Glomerular visceral epithelial cell (primary cell): ENCODE results near the gene HMSD.
"Not testable (repeated sequence)": the region's sequence is repeated elsewhere in the genome, so short reads cannot be mapped to it uniquely, and the experiment has no call there.

ENCODE experiments used
- DNase-seq: peaks from one replicate; pipeline ENCODE4 v3.0.0-alpha.2; 2016; ENCODE audit errors: extremely low spot score

HMSD gene

GRCh38 chr18:63949068-63949737 lies at the start of gene HMSD:
Gene HMSD, plus strand, starts transcription at chr18:63949301. Its CDS starts 4,155 bp downstream, at chr18:63953456.
- DNase-seq: peak; percentile 72

- no peak for DNase-seq
Observed at GRCh38 chr18:63903851-63904570, 45.1 kb upstream of the HMSD start.

- DNase-seq: no peak
Observed at GRCh38 chr18:63904694-63905093, 44.4 kb upstream of the HMSD start.

GRCh38 chr18:63905361-63905760 lies 43.7 kb upstream of the HMSD start:
- DNase-seq: peak; percentile 20

GRCh38 chr18:63906056-63906455 lies 43.0 kb upstream of the HMSD start:
- DNase-seq: no peak

- DNase-seq: no peak
Observed at GRCh38 chr18:63907664-63908063, 41.4 kb upstream of the HMSD start, which contains the start of gene SERPINB10. Gene SERPINB10, plus strand, starts transcription at chr18:63907958. Its CDS starts 7,553 bp downstream, at chr18:63915511.

GRCh38 chr18:63908858-63909257 lies 40.2 kb upstream of the HMSD start:
- no peak for DNase-seq

- no peak for DNase-seq
Observed at GRCh38 chr18:63909870-63910269, 39.2 kb upstream of the HMSD start.

GRCh38 chr18:63917817-63918216 lies 31.3 kb upstream of the HMSD start:
- no peak for DNase-seq

- DNase-seq: no peak
Observed at GRCh38 chr18:63922049-63922448, 27.1 kb upstream of the HMSD start.

GRCh38 chr18:63924551-63924950 lies 24.6 kb upstream of the HMSD start:
- no peak for DNase-seq

GRCh38 chr18:63928331-63928730 lies 20.8 kb upstream of the HMSD start:
- DNase-seq: no peak

GRCh38 chr18:63929369-63929768 lies 19.7 kb upstream of the HMSD start:
- DNase-seq: not testable (repeated sequence)

GRCh38 chr18:63930773-63931354 lies 18.2 kb upstream of the HMSD start:
- DNase-seq: no peak

GRCh38 chr18:63936156-63936931 lies 12.8 kb upstream of the HMSD start:
- DNase-seq: peak; percentile 81

- no peak for DNase-seq
Observed at GRCh38 chr18:63936932-63937393, 12.1 kb upstream of the HMSD start.

GRCh38 chr18:63940008-63940407 lies 9.1 kb upstream of the HMSD start:
- DNase-seq: no peak

- DNase-seq: not testable (repeated sequence)
Observed at GRCh38 chr18:63940543-63941050, 8.5 kb upstream of the HMSD start.

GRCh38 chr18:63947051-63947790 lies 1.9 kb upstream of the HMSD start:
- no peak for DNase-seq

- DNase-seq: peak; percentile 44
Observed at GRCh38 chr18:63951302-63951705, 2.2 kb downstream of the HMSD start.

GRCh38 chr18:63953811-63954210 lies 4.7 kb downstream of the HMSD start:
- DNase-seq: no peak
